Peyer's patch (tissue), 4 donors: ENCODE measurements around the gene SHROOM2. TPM values are rescaled to one million over a fixed set of nuclear protein-coding genes. Genes with fewer than 3 reads are reported as not detected.

Experiments used
- DNase-seq, 3 donors: peaks; one replicate each; pipeline ENCODE4 v3.0.0-alpha.2; 2017 to 2019
- H3K27ac ChIP-seq, 4 donors: fragments of 200-600 bp; sonication (generic); one replicate each; pipeline ENCODE4 v1.5.1; 2016 to 2019
- H3K27me3 ChIP-seq, 2 donors: fragments of 200-600 bp; sonication (generic); one replicate each; pipeline ENCODE4 v1.5.1; 2019
- H3K36me3 ChIP-seq, 3 donors: fragments of 200-600 bp; sonication (generic); one replicate each; pipeline ENCODE4 v1.5.1; 2016 to 2019
- H3K4me1 ChIP-seq, 4 donors: fragments of 200-600 bp; sonication (generic); one replicate each; pipeline ENCODE4 v1.5.1; 2016 to 2019
- H3K4me3 ChIP-seq, 4 donors: fragments of 200-600 bp; sonication (generic); 1 replicate in 3 of 4; 2 replicates in 1 of 4; pipeline ENCODE4 v1.5.1; 2016 to 2019; ENCODE audit warnings: mild to moderate bottlenecking in 1 of 4
- H3K9me3 ChIP-seq, 4 donors: fragments of 200-600 bp; sonication (generic); one replicate each; pipeline ENCODE4 v1.5.1; 2016 to 2019; ENCODE audit warnings: mild to moderate bottlenecking in 1 of 4
- POLR2A ChIP-seq, 2 donors: fragments of 450-650 bp; IDR thresholded peaks; one replicate each; pipeline ENCODE4 v1.5.1; 2017; ENCODE audit warnings: antibody characterized with exemption in 2 of 2, mild to moderate bottlenecking in 2 of 2, moderate library complexity in 2 of 2
- total RNA-seq, 4 donors: library from RNA; depleted of rRNA; stranded (reverse); fragments of >200 nt; gene quantifications; one replicate each; pipeline ENCODE4 v1.1.0, GENCODE V29; 2016
- TF ChIP-seq, protein P1 (sequence below), 6 experiments: fragments of 450-650 bp in 4 of 6; fragments of 200-600 bp in 2 of 6; sonication (generic) in 1 of 6; IDR thresholded peaks; one replicate each; pipeline ENCODE4 v1.5.1; 2017 to 2019; ENCODE audit warnings: antibody characterized with exemption in 6 of 6, mild to moderate bottlenecking in 3 of 6, moderate library complexity in 1 of 6

Gene SHROOM2
- total RNA-seq, result 1 to 10 TPM; 1.8 to 7.4 (median 3.3) TPM

DNA sequence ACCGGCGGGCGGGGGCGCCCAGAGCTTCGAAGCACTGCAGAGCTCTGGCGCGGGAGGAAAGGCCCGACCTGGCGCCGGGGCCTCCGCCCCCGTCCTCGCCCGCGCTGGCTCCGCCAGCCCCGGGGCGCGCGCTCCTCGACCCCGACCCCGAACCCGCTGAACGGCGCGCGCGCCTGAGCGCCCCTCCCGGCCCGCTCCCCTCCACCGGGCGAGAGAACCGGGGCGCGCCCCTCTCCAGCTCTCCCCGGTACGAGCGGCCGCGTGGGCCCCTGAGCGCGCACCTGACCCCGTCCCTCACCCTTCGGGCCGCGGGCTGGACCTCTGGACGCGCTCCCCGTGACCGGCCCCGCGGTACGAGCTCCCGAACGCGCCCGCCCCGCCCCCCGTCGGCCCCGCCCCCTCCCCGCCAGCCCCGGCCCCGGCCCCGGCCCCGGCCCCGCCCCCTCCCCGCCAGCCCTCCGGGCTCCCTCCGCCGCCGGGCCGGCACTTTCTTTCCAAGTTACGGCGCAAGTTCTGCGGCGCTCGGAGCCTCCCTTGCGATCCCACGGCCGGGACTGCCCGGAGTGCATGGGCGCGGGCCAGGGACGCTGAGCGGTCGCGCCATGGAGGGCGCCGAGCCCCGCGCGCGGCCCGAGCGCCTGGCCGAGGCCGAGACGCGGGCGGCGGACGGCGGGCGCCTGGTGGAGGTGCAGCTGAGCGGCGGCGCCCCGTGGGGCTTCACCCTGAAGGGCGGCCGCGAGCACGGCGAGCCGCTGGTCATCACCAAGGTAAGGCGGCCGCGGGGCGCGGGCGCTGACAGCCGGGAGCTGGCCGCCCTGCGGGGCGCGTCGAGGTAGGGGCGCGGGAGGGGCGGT, at the start of gene SHROOM2:
TSS of gene SHROOM2 (plus strand) at position 486 of the 854 bp plus-strand sequence. CDS start at position 603, 117 bp downstream.
- peak within 1 kb of the TSS; percentile 7 to 58 (median 46) for H3K4me3 ChIP-seq
- no peak within 1 kb of the TSS for H3K27ac ChIP-seq
- TF ChIP-seq, protein P1, sequence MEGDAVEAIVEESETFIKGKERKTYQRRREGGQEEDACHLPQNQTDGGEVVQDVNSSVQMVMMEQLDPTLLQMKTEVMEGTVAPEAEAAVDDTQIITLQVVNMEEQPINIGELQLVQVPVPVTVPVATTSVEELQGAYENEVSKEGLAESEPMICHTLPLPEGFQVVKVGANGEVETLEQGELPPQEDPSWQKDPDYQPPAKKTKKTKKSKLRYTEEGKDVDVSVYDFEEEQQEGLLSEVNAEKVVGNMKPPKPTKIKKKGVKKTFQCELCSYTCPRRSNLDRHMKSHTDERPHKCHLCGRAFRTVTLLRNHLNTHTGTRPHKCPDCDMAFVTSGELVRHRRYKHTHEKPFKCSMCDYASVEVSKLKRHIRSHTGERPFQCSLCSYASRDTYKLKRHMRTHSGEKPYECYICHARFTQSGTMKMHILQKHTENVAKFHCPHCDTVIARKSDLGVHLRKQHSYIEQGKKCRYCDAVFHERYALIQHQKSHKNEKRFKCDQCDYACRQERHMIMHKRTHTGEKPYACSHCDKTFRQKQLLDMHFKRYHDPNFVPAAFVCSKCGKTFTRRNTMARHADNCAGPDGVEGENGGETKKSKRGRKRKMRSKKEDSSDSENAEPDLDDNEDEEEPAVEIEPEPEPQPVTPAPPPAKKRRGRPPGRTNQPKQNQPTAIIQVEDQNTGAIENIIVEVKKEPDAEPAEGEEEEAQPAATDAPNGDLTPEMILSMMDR (IDR thresholded peaks at IDR 0.05), result no peak
- no peak for TF ChIP-seq POLR2A (IDR thresholded peaks at IDR 0.05)
- no peaks in the 10 kb centered on the region for H3K9me3 ChIP-seq
- no peaks in the 10 kb centered on the region for H3K36me3 ChIP-seq
- no peaks in the 10 kb centered on the region for H3K4me1 ChIP-seq
- DNase-seq, result peak in 1 of 3 donors; percentile 57
- no peaks in the 10 kb centered on the region for H3K27me3 ChIP-seq

DNA sequence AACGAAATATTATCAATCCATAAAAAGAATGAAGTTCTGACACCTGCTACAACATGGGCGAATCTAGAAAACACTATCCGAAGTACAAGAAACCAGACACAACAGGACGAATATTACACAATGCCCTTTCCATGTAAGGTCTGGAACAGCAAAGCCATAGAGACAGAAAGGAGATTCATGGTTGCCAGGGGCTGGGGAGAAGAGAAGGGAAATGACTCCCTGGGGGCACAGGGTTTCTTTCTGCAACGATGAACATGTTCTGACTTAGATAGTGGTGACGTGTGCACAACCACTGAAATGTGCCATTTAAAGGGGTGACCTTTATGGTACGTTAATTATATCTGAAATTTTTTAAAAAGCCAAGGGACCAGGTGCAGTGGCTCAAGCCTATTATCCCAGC, 48.9 kb upstream of the SHROOM2 start:
- Histone ChIP-seq H3K36me3 (no peaks in the 10 kb centered on the region), H3K4me3 (no peak overlapping the region), H3K4me1 (no peaks in the 10 kb centered on the region), H3K27me3 (no peaks in the 10 kb centered on the region), H3K9me3 (no peaks in the 10 kb centered on the region), H3K27ac (no peak overlapping the region)
- no peak for DNase-seq
- TF ChIP-seq POLR2A (IDR thresholded peaks at IDR 0.05), result no peak
- TF ChIP-seq, protein P1 (IDR thresholded peaks at IDR 0.05), result no peak

GRCh38 chrX:9738151-9738550, 48.1 kb upstream of the SHROOM2 start:
- no peak for DNase-seq
- no peak overlapping the region for H3K4me3 ChIP-seq
- no peaks in the 10 kb centered on the region for H3K27me3 ChIP-seq

GRCh38 chrX:9739130-9739529, 47.1 kb upstream of the SHROOM2 start:
- no peak for DNase-seq
- Histone ChIP-seq H3K27me3 (no peaks in the 10 kb centered on the region), H3K4me3 (no peak overlapping the region), H3K36me3 (no peaks in the 10 kb centered on the region), H3K4me1 (no peaks in the 10 kb centered on the region), H3K9me3 (no peaks in the 10 kb centered on the region), H3K27ac (no peak overlapping the region)
- TF ChIP-seq POLR2A (IDR thresholded peaks at IDR 0.05), result no peak
- TF ChIP-seq, protein P1 (IDR thresholded peaks at IDR 0.05), result no peak

More at GRCh38 chrX:9738151-9738550, 48.1 kb upstream of the SHROOM2 start:
- no peak overlapping the region for H3K27ac ChIP-seq
- H3K9me3 ChIP-seq, result no peaks in the 10 kb centered on the region
- TF ChIP-seq, protein P1 (IDR thresholded peaks at IDR 0.05), result no peak
- no peak for TF ChIP-seq POLR2A (IDR thresholded peaks at IDR 0.05)
- H3K4me1 ChIP-seq, result no peaks in the 10 kb centered on the region
- no peaks in the 10 kb centered on the region for H3K36me3 ChIP-seq

GRCh38 chrX:9745417-9746115, 40.7 kb upstream of the SHROOM2 start:
- no peak overlapping the region for H3K4me3 ChIP-seq
- no peaks in the 10 kb centered on the region for H3K36me3 ChIP-seq
- H3K4me1 ChIP-seq, result no peaks in the 10 kb centered on the region
- TF ChIP-seq, protein P1 (IDR thresholded peaks at IDR 0.05), result no peak
- TF ChIP-seq POLR2A (IDR thresholded peaks at IDR 0.05), result no peak
- H3K9me3 ChIP-seq, result no peaks in the 10 kb centered on the region
- no peak for DNase-seq
- H3K27ac ChIP-seq, result no peak overlapping the region
- no peaks in the 10 kb centered on the region for H3K27me3 ChIP-seq
